HEK293 (cell line): ENCODE results near the gene TIPRL.

Source experiments
- CTCF ChIA-PET: fragments of 350-600 bp; formaldehyde crosslinking; extraction: SDS; loops from one replicate; lab custom pipeline; 2021; ENCODE audit warnings: antibody characterized with exemption; lab: Yijun Ruan, JAX
- POLR2A ChIA-PET: fragments of 300-600 bp; formaldehyde crosslinking; extraction: SDS; loops from one replicate; lab custom pipeline; 2020; ENCODE audit warnings: antibody characterized with exemption, inconsistent platforms; lab: Yijun Ruan, JAX
- H3K27ac ChIP-seq: fragments of 200-500 bp; sonication (Bioruptor generic); 2 replicates; pipeline ENCODE4 v1.5.1; 2014; ENCODE audit warnings: low read depth, low read length, control low read depth, inconsistent platforms; ENCODE audit errors: extremely low read depth
- H3K36me3 ChIP-seq, 2 experiments: fragments of 200-500 bp in 1 of 2; sonication (Bioruptor generic) in 1 of 2; 1 replicate in 1 of 2; 2 replicates in 1 of 2; pipeline ENCODE4 v1.5.1; 2014 to 2017; ENCODE audit warnings: inconsistent platforms in 2 of 2, low read length in 2 of 2; ENCODE audit not compliant: control insufficient read depth in 2 of 2, insufficient read depth in 1 of 2
- H3K4me1 ChIP-seq: fragments of 200-500 bp; sonication (Bioruptor generic); 2 replicates; pipeline ENCODE4 v1.5.1; 2014; ENCODE audit warnings: mild to moderate bottlenecking, low read length, inconsistent platforms; ENCODE audit not compliant: control insufficient read depth, insufficient read depth
- H3K4me3 ChIP-seq: 2 replicates; pipeline ENCODE4 v1.5.1; 2011; ENCODE audit warnings: low read depth, mild to moderate bottlenecking, control low read depth, low read length, moderate library complexity
- H3K9me3 ChIP-seq: fragments of 200-500 bp; sonication (Bioruptor generic); 2 replicates; pipeline ENCODE4 v1.5.1; 2014; ENCODE audit warnings: low read depth, low read length, inconsistent platforms; ENCODE audit not compliant: control insufficient read depth, insufficient read depth
- IKZF3 ChIP-seq: fragments of 450-650 bp; IDR thresholded peaks from 2 replicates; pipeline ENCODE4 v1.5.0; 2018; ENCODE audit warnings: missing biosample characterization, mild to moderate bottlenecking, missing genetic modification characterization, moderate library complexity
- PRDM1 ChIP-seq: fragments of 450-650 bp; formaldehyde crosslinking; IDR thresholded peaks from 2 replicates; pipeline ENCODE4; 2016; ENCODE audit warnings: missing biosample characterization, missing genetic modification characterization
- SALL2 ChIP-seq: fragments of 450-650 bp; formaldehyde crosslinking; IDR thresholded peaks from 2 replicates; pipeline ENCODE4 v1.5.0; 2017; ENCODE audit warnings: missing biosample characterization, mild to moderate bottlenecking, missing genetic modification characterization, borderline replicate concordance
- SP2 ChIP-seq: fragments of 450-650 bp; formaldehyde crosslinking; IDR thresholded peaks from 2 replicates; pipeline ENCODE4 v1.5.1; 2016; ENCODE audit warnings: missing biosample characterization, missing genetic modification characterization
- SP3 ChIP-seq: fragments of 450-650 bp; formaldehyde crosslinking; IDR thresholded peaks from 2 replicates; pipeline ENCODE4 v1.5.1; 2016; ENCODE audit warnings: missing biosample characterization, missing genetic modification characterization
- SP7 ChIP-seq: fragments of 450-650 bp; formaldehyde crosslinking; IDR thresholded peaks from 2 replicates; pipeline ENCODE4 v1.5.1; 2016; ENCODE audit warnings: missing biosample characterization, missing genetic modification characterization
- TRIM28 ChIP-seq: IDR thresholded peaks from 2 replicates; pipeline ENCODE4 v1.6.1; 2011; ENCODE audit warnings: low read length, control low read depth, borderline replicate concordance
- WT1 ChIP-seq: fragments of 450-650 bp; formaldehyde crosslinking; IDR thresholded peaks from 2 replicates; pipeline ENCODE4 v1.5.1; 2016; ENCODE audit warnings: missing biosample characterization, missing genetic modification characterization
- ZBTB17 ChIP-seq: fragments of 450-650 bp; formaldehyde crosslinking; IDR thresholded peaks from 2 replicates; pipeline ENCODE4 v1.5.1; 2016; ENCODE audit warnings: missing biosample characterization, missing genetic modification characterization
- ZNF157 ChIP-seq: fragments of 450-650 bp; formaldehyde crosslinking; IDR thresholded peaks from 2 replicates; pipeline ENCODE4 v1.5.1; 2016; ENCODE audit warnings: missing biosample characterization, missing genetic modification characterization
- ZNF169 ChIP-seq: fragments of 450-650 bp; formaldehyde crosslinking; IDR thresholded peaks from 2 replicates; pipeline ENCODE4 v1.5.1; 2016; ENCODE audit warnings: missing biosample characterization, missing genetic modification characterization
- ZNF214 ChIP-seq: fragments of 450-650 bp; formaldehyde crosslinking; IDR thresholded peaks from 2 replicates; pipeline ENCODE4 v1.5.1; 2017; ENCODE audit warnings: missing biosample characterization, mild to moderate bottlenecking, missing genetic modification characterization, borderline replicate concordance
- ZNF223 ChIP-seq: fragments of 450-650 bp; formaldehyde crosslinking; IDR thresholded peaks from 2 replicates; pipeline ENCODE4 v1.5.1; 2016; ENCODE audit warnings: missing biosample characterization, missing genetic modification characterization
- ZNF302 ChIP-seq: fragments of 450-650 bp; formaldehyde crosslinking; IDR thresholded peaks from 2 replicates; pipeline ENCODE4 v1.5.1; 2016; ENCODE audit warnings: missing biosample characterization, missing genetic modification characterization, low read depth
- ZNF366 ChIP-seq: fragments of 450-650 bp; formaldehyde crosslinking; conservative IDR thresholded peaks from 2 replicates; pipeline ENCODE4 v1.5.1; 2016; ENCODE audit warnings: missing biosample characterization, missing genetic modification characterization
- ZNF37A ChIP-seq: fragments of 450-650 bp; IDR thresholded peaks from 2 replicates; pipeline ENCODE4 v1.5.1; 2018; ENCODE audit warnings: missing biosample characterization, missing genetic modification characterization
- ZNF501 ChIP-seq: fragments of 450-650 bp; formaldehyde crosslinking; IDR thresholded peaks from 2 replicates; pipeline ENCODE4 v1.5.1; 2016; ENCODE audit warnings: missing biosample characterization, missing genetic modification characterization
- ZNF510 ChIP-seq: fragments of 450-650 bp; formaldehyde crosslinking; IDR thresholded peaks from 2 replicates; pipeline ENCODE4 v1.5.1; 2018; ENCODE audit warnings: mild to moderate bottlenecking, missing genetic modification characterization, missing biosample characterization; ENCODE audit not compliant: insufficient replicate concordance
- ZNF514 ChIP-seq: fragments of 450-650 bp; formaldehyde crosslinking; IDR thresholded peaks from 2 replicates; pipeline ENCODE4 v1.5.1; 2016; ENCODE audit warnings: missing biosample characterization, missing genetic modification characterization
- ZNF624 ChIP-seq: fragments of 450-650 bp; formaldehyde crosslinking; IDR thresholded peaks from 2 replicates; pipeline ENCODE4 v1.5.1; 2017; ENCODE audit warnings: missing biosample characterization, missing genetic modification characterization
- ZNF658 ChIP-seq: fragments of 450-650 bp; formaldehyde crosslinking; IDR thresholded peaks from 2 replicates; pipeline ENCODE4; 2016; ENCODE audit warnings: missing biosample characterization, missing genetic modification characterization
- ZNF670 ChIP-seq: fragments of 450-650 bp; formaldehyde crosslinking; IDR thresholded peaks from 2 replicates; pipeline ENCODE4 v1.5.1; 2016; ENCODE audit warnings: missing biosample characterization, missing genetic modification characterization, low read depth
- TF ChIP-seq, protein P1 (sequence below): fragments of 450-650 bp; formaldehyde crosslinking; IDR thresholded peaks from 2 replicates; pipeline ENCODE4 v1.5.1; 2017; ENCODE audit warnings: missing biosample characterization, missing genetic modification characterization
- TF ChIP-seq, protein P2 (sequence below): fragments of 450-650 bp; formaldehyde crosslinking; IDR thresholded peaks from 2 replicates; pipeline ENCODE4 v1.5.1; 2017; ENCODE audit warnings: missing biosample characterization, missing genetic modification characterization
- TF ChIP-seq, protein P3 (sequence below): fragments of 450-650 bp; formaldehyde crosslinking; conservative IDR thresholded peaks from 2 replicates; pipeline ENCODE4 v1.5.1; 2016; ENCODE audit warnings: low read depth, missing biosample characterization, missing genetic modification characterization
- TF ChIP-seq, protein P4 (sequence below): fragments of 450-650 bp; formaldehyde crosslinking; IDR thresholded peaks from 2 replicates; pipeline ENCODE4; 2016; ENCODE audit warnings: missing biosample characterization, missing genetic modification characterization

The TIPRL gene

DNA sequence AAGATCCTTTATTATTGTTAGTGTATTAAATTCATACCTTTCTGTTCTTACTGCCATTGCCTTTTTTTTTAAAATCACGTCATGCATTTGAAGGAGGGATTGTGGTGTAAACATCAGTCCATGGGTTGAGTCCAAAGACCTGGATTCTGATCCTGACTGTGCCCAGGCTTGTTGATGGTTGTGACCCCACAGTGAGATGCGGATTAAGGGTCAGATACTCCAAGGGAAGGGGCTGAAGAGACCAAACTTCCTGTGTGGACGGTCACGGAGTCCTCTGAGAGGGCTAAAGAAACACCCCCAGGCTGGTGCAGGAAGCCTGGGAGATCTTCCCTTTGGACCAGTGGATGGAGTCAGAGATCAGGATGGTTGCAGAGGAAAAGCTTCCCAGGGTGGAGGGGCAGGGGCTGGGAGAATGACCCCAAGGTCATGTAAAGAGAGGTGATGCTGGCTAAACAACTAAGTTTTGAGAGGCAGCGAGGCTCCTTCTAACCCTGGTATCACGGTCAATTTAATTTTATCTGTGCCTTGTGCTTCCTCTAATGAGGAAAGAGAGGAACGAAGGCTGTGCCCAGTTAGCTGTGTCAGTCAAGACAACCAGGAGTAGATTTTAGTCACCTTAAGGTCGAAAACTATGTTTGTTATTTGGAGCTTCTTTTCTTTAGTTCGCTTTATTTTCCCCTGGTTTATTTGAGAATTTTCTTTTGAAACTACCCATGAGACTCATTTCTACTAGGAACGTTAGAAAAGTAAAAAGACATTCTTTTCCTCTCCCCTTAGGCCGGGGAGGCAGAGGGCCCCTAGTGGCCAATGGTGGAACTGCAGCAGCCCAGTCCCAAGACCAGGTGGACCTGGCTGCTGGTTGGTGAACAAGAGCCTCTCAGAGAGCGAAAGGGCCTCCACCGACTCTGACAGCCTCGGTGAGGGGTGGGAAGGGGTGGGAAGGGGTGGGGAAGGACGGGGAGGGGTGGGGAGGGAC lies 33.3 kb upstream of the TIPRL start:
- ChIA-PET CTCF (interaction anchor here (0.6 to 2.9 kb wide), 24 partner anchors 9 to 146 kb away, joined by 3 to 11 read pairs (median 4); partner anchors contain the start of gene GPR161), POLR2A (interaction anchor here (1.2 kb wide), 1 partner anchor 9 kb away, joined by 4 read pairs; the partner anchor contains the start of gene GPR161)
- Histone ChIP-seq H3K9me3 (no peaks in the 10 kb centered on the region), H3K4me3 (no peak overlapping the region), H3K27ac (no peak overlapping the region), H3K36me3 (no peaks in the 10 kb centered on the region), H3K4me1 (peaks cover 4% of the 10 kb centered on the region)
- TF ChIP-seq SP3 (tag by site-specific recombination) (0 out of 2 replicates have a peak, but pooled peaks have one; percentile 17), SALL2 (tag by site-specific recombination) (no peak), PRDM1 (tag by site-specific recombination) (peak; percentile 58; the same call in 1 of the 2 replicates), ZNF658 (tag by site-specific recombination) (no peak), ZNF37A (tag by site-specific recombination) (no peak), ZNF670 (tag by site-specific recombination) (no peak), ZNF223 (no peak), SP7 (tag by site-specific recombination) (no peak), SP2 (no peak), ZNF169 (tag by site-specific recombination) (no peak), TRIM28 (no peak), ZBTB17 (tag by site-specific recombination) (0 out of 2 replicates have a peak, but pooled peaks have one; percentile 38), ZNF366 (0 out of 2 replicates have a peak, but pooled peaks have one; percentile 23), ZNF157 (tag by site-specific recombination) (no peak), ZNF624 (no peak), ZNF514 (tag by site-specific recombination) (no peak), ZNF302 (tag by site-specific recombination) (no peak), ZNF501 (tag by site-specific recombination) (no peak), ZNF214 (no peak), IKZF3 (tag by site-specific recombination) (no peak), WT1 (tag by site-specific recombination) (no peak), ZNF510 (no peak)
- TF ChIP-seq, protein P1, sequence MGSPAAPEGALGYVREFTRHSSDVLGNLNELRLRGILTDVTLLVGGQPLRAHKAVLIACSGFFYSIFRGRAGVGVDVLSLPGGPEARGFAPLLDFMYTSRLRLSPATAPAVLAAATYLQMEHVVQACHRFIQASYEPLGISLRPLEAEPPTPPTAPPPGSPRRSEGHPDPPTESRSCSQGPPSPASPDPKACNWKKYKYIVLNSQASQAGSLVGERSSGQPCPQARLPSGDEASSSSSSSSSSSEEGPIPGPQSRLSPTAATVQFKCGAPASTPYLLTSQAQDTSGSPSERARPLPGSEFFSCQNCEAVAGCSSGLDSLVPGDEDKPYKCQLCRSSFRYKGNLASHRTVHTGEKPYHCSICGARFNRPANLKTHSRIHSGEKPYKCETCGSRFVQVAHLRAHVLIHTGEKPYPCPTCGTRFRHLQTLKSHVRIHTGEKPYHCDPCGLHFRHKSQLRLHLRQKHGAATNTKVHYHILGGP (tag by site-specific recombination), result no peak
- TF ChIP-seq, protein P2, sequence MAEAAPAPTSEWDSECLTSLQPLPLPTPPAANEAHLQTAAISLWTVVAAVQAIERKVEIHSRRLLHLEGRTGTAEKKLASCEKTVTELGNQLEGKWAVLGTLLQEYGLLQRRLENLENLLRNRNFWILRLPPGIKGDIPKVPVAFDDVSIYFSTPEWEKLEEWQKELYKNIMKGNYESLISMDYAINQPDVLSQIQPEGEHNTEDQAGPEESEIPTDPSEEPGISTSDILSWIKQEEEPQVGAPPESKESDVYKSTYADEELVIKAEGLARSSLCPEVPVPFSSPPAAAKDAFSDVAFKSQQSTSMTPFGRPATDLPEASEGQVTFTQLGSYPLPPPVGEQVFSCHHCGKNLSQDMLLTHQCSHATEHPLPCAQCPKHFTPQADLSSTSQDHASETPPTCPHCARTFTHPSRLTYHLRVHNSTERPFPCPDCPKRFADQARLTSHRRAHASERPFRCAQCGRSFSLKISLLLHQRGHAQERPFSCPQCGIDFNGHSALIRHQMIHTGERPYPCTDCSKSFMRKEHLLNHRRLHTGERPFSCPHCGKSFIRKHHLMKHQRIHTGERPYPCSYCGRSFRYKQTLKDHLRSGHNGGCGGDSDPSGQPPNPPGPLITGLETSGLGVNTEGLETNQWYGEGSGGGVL (tag by site-specific recombination), result no peak
- TF ChIP-seq, protein P3, sequence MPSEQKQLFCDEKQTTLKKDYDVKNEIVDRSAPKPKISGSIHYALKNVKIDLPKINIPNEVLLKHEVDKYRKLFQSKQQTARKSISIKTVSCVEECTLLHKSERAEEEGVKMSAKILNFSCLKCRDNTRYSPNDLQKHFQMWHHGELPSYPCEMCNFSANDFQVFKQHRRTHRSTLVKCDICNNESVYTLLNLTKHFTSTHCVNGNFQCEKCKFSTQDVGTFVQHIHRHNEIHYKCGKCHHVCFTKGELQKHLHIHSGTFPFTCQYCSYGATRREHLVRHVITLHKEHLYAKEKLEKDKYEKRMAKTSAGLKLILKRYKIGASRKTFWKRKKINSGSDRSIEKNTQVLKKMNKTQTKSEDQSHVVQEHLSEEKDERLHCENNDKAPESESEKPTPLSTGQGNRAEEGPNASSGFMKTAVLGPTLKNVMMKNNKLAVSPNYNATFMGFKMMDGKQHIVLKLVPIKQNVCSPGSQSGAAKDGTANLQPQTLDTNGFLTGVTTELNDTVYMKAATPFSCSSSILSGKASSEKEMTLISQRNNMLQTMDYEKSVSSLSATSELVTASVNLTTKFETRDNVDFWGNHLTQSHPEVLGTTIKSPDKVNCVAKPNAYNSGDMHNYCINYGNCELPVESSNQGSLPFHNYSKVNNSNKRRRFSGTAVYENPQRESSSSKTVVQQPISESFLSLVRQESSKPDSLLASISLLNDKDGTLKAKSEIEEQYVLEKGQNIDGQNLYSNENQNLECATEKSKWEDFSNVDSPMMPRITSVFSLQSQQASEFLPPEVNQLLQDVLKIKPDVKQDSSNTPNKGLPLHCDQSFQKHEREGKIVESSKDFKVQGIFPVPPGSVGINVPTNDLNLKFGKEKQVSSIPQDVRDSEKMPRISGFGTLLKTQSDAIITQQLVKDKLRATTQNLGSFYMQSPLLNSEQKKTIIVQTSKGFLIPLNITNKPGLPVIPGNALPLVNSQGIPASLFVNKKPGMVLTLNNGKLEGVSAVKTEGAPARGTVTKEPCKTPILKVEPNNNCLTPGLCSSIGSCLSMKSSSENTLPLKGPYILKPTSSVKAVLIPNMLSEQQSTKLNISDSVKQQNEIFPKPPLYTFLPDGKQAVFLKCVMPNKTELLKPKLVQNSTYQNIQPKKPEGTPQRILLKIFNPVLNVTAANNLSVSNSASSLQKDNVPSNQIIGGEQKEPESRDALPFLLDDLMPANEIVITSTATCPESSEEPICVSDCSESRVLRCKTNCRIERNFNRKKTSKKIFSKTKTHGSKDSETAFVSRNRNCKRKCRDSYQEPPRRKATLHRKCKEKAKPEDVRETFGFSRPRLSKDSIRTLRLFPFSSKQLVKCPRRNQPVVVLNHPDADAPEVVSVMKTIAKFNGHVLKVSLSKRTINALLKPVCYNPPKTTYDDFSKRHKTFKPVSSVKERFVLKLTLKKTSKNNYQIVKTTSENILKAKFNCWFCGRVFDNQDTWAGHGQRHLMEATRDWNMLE (tag by site-specific recombination), result 0 out of 2 replicates have a peak, but pooled peaks have one; percentile 12
- TF ChIP-seq, protein P4, sequence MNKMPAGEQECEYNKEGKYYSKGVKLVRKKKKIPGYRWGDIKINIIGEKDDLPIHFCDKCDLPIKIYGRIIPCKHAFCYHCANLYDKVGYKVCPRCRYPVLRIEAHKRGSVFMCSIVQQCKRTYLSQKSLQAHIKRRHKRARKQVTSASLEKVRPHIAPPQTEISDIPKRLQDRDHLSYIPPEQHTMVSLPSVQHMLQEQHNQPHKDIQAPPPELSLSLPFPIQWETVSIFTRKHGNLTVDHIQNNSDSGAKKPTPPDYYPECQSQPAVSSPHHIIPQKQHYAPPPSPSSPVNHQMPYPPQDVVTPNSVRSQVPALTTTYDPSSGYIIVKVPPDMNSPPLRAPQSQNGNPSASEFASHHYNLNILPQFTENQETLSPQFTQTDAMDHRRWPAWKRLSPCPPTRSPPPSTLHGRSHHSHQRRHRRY, result no peak
